Upper lobe of left lung (tissue), 6 donors: ENCODE measurements around the gene ARHGAP12. TPM values are rescaled to one million over a fixed set of nuclear protein-coding genes. Genes with fewer than 3 reads are reported as not detected.
A peak's percentile ranks its signal among the peaks of the same experiment; 100 is the strongest.

Experiments
- ATAC-seq, 2 donors: fragments of 200-7000 bp; cut with Tn5 transposase; one replicate each; pipeline ENCODE4 v1.9.1; 2022; ENCODE audit warnings: mild to moderate bottlenecking in 2 of 2, moderate library complexity in 2 of 2; ENCODE audit not compliant: low FRiP score in 2 of 2
- DNase-seq, 2 donors: peaks; one replicate each; pipeline ENCODE4 v3.0.0-alpha.2; 2019 to 2020
- H3K27ac ChIP-seq, 4 donors: fragments of 200-600 bp; sonication (generic); one replicate each; pipeline ENCODE4 v1.5.1; 2016 to 2019
- H3K27me3 ChIP-seq, 4 donors: fragments of 200-600 bp; sonication (generic); one replicate each; pipeline ENCODE4 v1.5.1; 2017 to 2019
- H3K36me3 ChIP-seq, 4 donors: fragments of 200-600 bp; sonication (generic); one replicate each; pipeline ENCODE4 v1.5.1; 2016 to 2019
- H3K4me1 ChIP-seq, 4 donors: fragments of 200-600 bp; sonication (generic); one replicate each; pipeline ENCODE4 v1.5.1; 2018 to 2019
- H3K4me3 ChIP-seq, 4 donors: fragments of 200-600 bp; sonication (generic); one replicate each; pipeline ENCODE4 v1.5.1; 2017 to 2019; ENCODE audit warnings: mild to moderate bottlenecking in 2 of 4, moderate library complexity in 1 of 4
- H3K9me3 ChIP-seq, 4 donors: fragments of 200-600 bp; sonication (generic); one replicate each; pipeline ENCODE4 v1.5.1; 2018 to 2019
- CTCF ChIP-seq, 6 experiments: fragments of 450-650 bp in 4 of 6; fragments of 200-600 bp in 2 of 6; sonication (generic) in 2 of 6; IDR thresholded peaks; one replicate each; pipeline ENCODE4 v1.5.1; 2016 to 2019; ENCODE audit warnings: antibody characterized with exemption in 6 of 6
- EP300 ChIP-seq, 4 donors: sonication (generic); formaldehyde crosslinking; IDR thresholded peaks; one replicate each; pipeline ENCODE4 v1.5.1; 2017; ENCODE audit warnings: antibody characterized with exemption in 4 of 4, control low read depth in 2 of 4
- POLR2A ChIP-seq, 4 donors: fragments of 450-650 bp; IDR thresholded peaks; one replicate each; pipeline ENCODE4 v1.5.1; 2016 to 2017; ENCODE audit warnings: antibody characterized with exemption in 4 of 4, mild to moderate bottlenecking in 2 of 4
- POLR2AphosphoS5 ChIP-seq, 2 donors: sonication (generic); formaldehyde crosslinking; IDR thresholded peaks; one replicate each; pipeline ENCODE4 v1.5.1; 2017; ENCODE audit warnings: antibody characterized with exemption in 2 of 2
- WGBS, 2 donors: methylation state at CpG; one replicate each; pipeline ENCODE4 v1.1.5; 2017 to 2018; 5-methylcytosine and 5-hydroxymethylcytosine counted together
- small RNA-seq, 4 donors: library from RNA; depleted of rRNA; stranded (forward); fragments of <200 nt; gene quantifications; one replicate each; pipeline ENCODE3, GENCODE V24; 2016
- total RNA-seq, 6 donors: library from RNA; depleted of rRNA in 4 of 6; stranded (reverse); fragments of >200 nt in 4 of 6; gene quantifications; one replicate each; pipeline versions ENCODE4 v1.1.0 to v1.2.1, GENCODE V29; 2016 to 2021
- donor health status: DM: no; HTN: no; CAD: no; lungs with moderate emphysema.
- donor health status: DM: no; HTN: yes; CAD: no; lungs with severe emphysema.

Gene ARHGAP12
- total RNA-seq, 6 donors from 2014 or later = 16.8 to 63.2 (median 29.7) TPM

- TF ChIP-seq CTCF (IDR thresholded peaks at IDR 0.05) = no peak
- TF ChIP-seq EP300 (IDR thresholded peaks at IDR 0.05) = no peak
- TF ChIP-seq POLR2AphosphoS5 (IDR thresholded peaks at IDR 0.05) = no peak
- TF ChIP-seq POLR2A (IDR thresholded peaks at IDR 0.05) = no peak
- Histone ChIP-seq H3K4me3 (no peak overlapping the region), H3K4me1 (peaks cover 14 to 31% (median 17%) of the 10 kb centered on the region in 4 donors), H3K36me3 (no peaks in the 10 kb centered on the region), H3K9me3 (no peaks in the 10 kb centered on the region), H3K27ac (peak overlapping the region in 2 of 4 donors; percentile 4 to 97), H3K27me3 (no peaks in the 10 kb centered on the region)
- 78 to 80% methylated on average over 11 of the region's 11 CpGs for WGBS, 2 donors
- ATAC-seq (no peak), DNase-seq (no peak)
These were observed 171.9 kb downstream of the ARHGAP12 start for GRCh38 chr10:31756729-31757110.

- TF ChIP-seq CTCF (IDR thresholded peaks at IDR 0.05) = no peak
- TF ChIP-seq POLR2A (IDR thresholded peaks at IDR 0.05) = no peak
- no peak for TF ChIP-seq EP300 (IDR thresholded peaks at IDR 0.05)
- TF ChIP-seq POLR2AphosphoS5 (IDR thresholded peaks at IDR 0.05) = no peak
- no peaks in the 10 kb centered on the region for H3K27me3 ChIP-seq
- H3K27ac ChIP-seq = peak overlapping the region in 2 of 4 donors; percentile 4 to 97
- ATAC-seq (no peak), DNase-seq (no peak)
- no peak overlapping the region for H3K4me3 ChIP-seq
- WGBS, 2 donors = 74 to 75% methylated on average over 10 of the region's 10 CpGs
- H3K9me3 ChIP-seq = no peaks in the 10 kb centered on the region
- no peaks in the 10 kb centered on the region for H3K36me3 ChIP-seq
- peaks cover 15 to 34% (median 19%) of the 10 kb centered on the region in 4 donors for H3K4me1 ChIP-seq
These were observed 172.4 kb downstream of the ARHGAP12 start for GRCh38 chr10:31756101-31756728.

Small RNAs within 50 kb of the gene (small RNA-seq; reads per million reads assigned to genes)
- gene RF00019 = 0 reads per million in 4 donors

Other genes starting within 250 kb of the ARHGAP12 start
- gene KIF5B, start 127.6 kb upstream of the ARHGAP12 start, total RNA-seq = 100 to 1,000 TPM in 2 of 6 donors, 10 to 100 TPM in 4; 59.7 to 170 (median 86.5) TPM